T-helper 17 cell (primary cell): ENCODE results near the gene PTPRG. TPM values are rescaled to one million over a fixed set of nuclear protein-coding genes. Genes with fewer than 3 reads are reported as not detected.

Experiments used
- ATAC-seq: fragments of 150-1000 bp; cut with Tn5 transposase; 2 replicates; pipeline ENCODE4 v1.10.0; 2021; ENCODE audit warnings: mild to moderate bottlenecking, moderate library complexity
- DNase-seq, 3 donors: peaks; one replicate each; pipeline versions ENCODE4 v3.0.0 to v3.0.0-alpha.2; 2020 to 2021
- H3K9me3 ChIP-seq: one replicate; pipeline ENCODE4 v1.7.0; 2013; ENCODE audit warnings: low read length, mild to moderate bottlenecking; ENCODE audit not compliant: control insufficient read depth, poor library complexity, severe bottlenecking
- H3K27ac Mint-ChIP-seq: one replicate; pipeline ENCODE4 v1.8.0; 2022; ENCODE audit warnings: mild to moderate bottlenecking, moderate library complexity, mixed read lengths
- H3K27me3 Mint-ChIP-seq: one replicate; pipeline ENCODE4 v1.8.0; 2022; ENCODE audit warnings: mixed read lengths
- H3K36me3 Mint-ChIP-seq: one replicate; pipeline ENCODE4 v1.8.0; 2022; ENCODE audit warnings: low read depth, mixed read lengths
- H3K4me1 Mint-ChIP-seq: one replicate; pipeline ENCODE4 v1.8.0; 2022; ENCODE audit warnings: mild to moderate bottlenecking, mixed read lengths
- H3K4me3 Mint-ChIP-seq: one replicate; pipeline ENCODE4 v1.8.0; 2022; ENCODE audit warnings: mild to moderate bottlenecking, moderate library complexity, mixed read lengths
- total RNA-seq, 4 donors: library from RNA in 2 of 4; stranded (reverse) in 2 of 4; gene quantifications; one replicate each; pipeline ENCODE4 v1.2.3 and lab custom pipeline; 2022 to 2026

PTPRG gene
- total RNA-seq, 2 donors from 2014 or later, result 0.02 TPM; not detected in 1

DNA sequence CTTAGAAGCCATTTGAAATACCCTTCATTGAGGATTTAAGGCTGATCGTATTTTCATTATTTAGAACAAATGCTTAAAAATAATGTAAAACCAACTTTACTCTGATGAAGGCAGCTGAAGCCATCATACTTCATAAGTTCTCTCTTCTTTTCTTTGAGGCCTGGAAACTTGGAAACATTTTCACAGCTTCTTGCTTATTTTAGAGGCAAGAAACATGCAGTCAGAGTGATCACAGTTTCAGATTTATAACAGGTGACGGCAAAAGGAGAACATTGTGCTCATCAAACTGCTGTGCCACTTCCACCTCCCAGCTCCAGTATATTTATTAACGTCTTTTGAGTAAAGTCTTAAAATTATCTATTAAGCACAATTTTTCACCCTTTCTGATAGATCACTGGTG, 376.1 kb downstream of the PTPRG start:
- no peak overlapping the region for H3K4me3 Mint-ChIP-seq

GRCh38 chr3:61938878-61939549, 377.6 kb downstream of the PTPRG start:
- no peaks in the 10 kb centered on the region for H3K9me3 ChIP-seq
- Mint-ChIP-seq H3K27me3 (no peaks in the 10 kb centered on the region), H3K4me1 (no peaks in the 10 kb centered on the region), H3K27ac (no peak overlapping the region), H3K36me3 (no peaks in the 10 kb centered on the region), H3K4me3 (no peak overlapping the region)
- no peak for ATAC-seq
- no peak for DNase-seq

More for the DNA sequence above, 376.1 kb downstream of the PTPRG start:
- Mint-ChIP-seq H3K4me1 (no peaks in the 10 kb centered on the region), H3K27ac (no peak overlapping the region), H3K36me3 (no peaks in the 10 kb centered on the region), H3K27me3 (no peaks in the 10 kb centered on the region)
- DNase-seq, result no peak
- no peak for ATAC-seq
- no peaks in the 10 kb centered on the region for H3K9me3 ChIP-seq

DNA sequence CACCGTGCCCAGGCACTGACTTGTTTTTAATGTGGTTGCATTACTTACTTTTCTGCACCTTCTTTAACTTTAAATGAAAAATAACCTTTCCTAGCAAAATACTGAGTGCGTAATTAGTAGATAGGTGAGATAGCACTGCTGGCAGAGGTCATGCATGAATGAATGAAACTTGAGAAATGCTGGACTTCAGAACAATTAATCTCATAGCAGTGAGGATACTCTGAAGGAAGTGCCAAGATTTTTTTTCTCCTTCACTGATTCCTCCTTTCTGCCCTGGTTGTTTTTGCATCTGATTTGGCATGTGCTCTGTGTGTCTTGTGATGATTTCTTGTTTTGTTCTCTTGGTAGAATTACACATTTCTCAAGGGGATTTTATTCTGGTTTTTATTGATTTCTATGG, 378.9 kb downstream of the PTPRG start:
- ATAC-seq, result no peak
- H3K27ac Mint-ChIP-seq, result no peak overlapping the region
- H3K36me3 Mint-ChIP-seq, result no peaks in the 10 kb centered on the region
- no peak overlapping the region for H3K4me3 Mint-ChIP-seq
- H3K4me1 Mint-ChIP-seq, result no peaks in the 10 kb centered on the region
- DNase-seq, result no peak
- H3K9me3 ChIP-seq, result no peaks in the 10 kb centered on the region
- no peaks in the 10 kb centered on the region for H3K27me3 Mint-ChIP-seq

GRCh38 chr3:61943975-61944374, 382.6 kb downstream of the PTPRG start:
- Mint-ChIP-seq H3K27ac (no peak overlapping the region), H3K27me3 (no peaks in the 10 kb centered on the region), H3K36me3 (no peaks in the 10 kb centered on the region), H3K4me3 (no peak overlapping the region), H3K4me1 (no peaks in the 10 kb centered on the region)
- ATAC-seq (no peak), DNase-seq (no peak)
- H3K9me3 ChIP-seq, result no peaks in the 10 kb centered on the region

DNA sequence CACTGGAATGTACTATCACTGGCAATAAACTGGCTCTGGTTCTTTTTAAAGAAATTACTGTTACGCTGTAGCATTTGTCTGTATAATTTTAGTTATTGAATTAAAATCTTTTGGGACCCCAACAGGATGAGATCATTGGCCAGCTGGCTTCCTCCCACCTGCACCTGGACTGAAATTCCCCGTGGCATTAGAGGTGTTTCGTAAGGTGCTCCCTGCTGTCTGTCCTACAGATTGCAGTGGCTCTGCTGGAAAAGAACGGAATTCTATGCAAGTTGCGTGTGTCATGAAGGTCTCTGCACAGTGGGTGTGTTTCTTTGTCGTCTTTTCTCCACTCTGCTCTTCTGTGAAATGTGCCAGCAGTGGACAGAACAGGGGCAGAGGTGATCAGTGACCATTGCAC, 383.4 kb downstream of the PTPRG start:
- no peak for ATAC-seq
- no peaks in the 10 kb centered on the region for H3K9me3 ChIP-seq
- DNase-seq, result no peak
- no peaks in the 10 kb centered on the region for H3K36me3 Mint-ChIP-seq
- no peak overlapping the region for H3K4me3 Mint-ChIP-seq
- H3K27ac Mint-ChIP-seq, result no peak overlapping the region
- H3K27me3 Mint-ChIP-seq, result no peaks in the 10 kb centered on the region
- H3K4me1 Mint-ChIP-seq, result no peaks in the 10 kb centered on the region

DNA sequence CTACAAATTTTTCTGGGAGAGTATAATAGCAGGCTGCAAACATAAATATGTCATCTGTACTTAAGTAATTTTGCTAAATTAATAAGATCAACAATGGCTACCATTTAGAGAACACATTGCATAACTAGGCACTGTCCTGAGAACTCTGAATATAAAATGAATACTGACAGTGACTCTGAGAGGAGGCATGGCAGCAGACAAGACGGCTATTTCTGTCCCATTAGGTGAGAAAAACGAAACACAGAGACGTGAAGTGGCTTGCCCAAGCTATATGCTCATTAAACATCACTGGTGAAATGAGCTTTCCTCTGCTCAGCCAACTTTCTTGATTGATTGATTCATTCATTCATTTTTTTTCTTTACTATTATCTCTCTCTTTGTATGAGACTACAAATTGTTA, 384.3 kb downstream of the PTPRG start:
- DNase-seq, result no peak
- ATAC-seq, result no peak

DNA sequence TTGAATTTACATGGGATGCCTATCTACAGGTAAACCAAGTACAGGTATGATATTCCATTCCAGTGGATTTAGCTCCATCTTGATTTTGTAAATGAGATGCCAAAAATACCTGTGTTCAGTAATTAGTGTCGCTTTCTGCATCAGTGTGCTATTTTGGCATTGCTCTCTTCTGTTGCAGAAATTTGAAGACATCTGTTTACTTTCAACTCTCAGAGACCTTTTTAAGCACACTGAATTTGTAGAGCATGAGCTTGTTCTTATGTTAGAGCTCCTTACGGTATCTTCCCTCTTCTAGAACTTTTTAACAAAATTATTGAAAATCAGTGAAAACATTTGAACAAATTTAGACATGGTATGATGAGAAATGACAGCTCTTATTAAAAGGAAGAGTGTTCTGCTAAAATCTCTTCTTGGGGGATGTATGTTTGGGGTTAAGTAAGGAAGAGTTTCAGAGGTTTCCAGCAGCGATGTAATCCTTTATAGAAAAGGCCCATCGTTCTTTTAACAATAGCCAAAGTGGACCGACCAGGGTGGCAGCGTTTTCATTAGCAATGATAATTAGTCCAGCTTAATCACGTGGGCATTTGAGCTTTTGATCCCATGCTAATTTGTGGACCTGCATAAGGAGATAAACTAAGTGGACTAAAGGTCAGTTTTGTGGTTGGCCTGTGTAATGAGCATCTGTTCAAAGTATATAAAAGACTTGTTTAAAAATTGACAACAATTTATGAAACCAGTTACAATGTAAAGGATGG, 385.4 kb downstream of the PTPRG start:
- H3K4me1 Mint-ChIP-seq, result no peaks in the 10 kb centered on the region
- DNase-seq (no peak), ATAC-seq (no peak)
- no peak overlapping the region for H3K27ac Mint-ChIP-seq
- no peaks in the 10 kb centered on the region for H3K36me3 Mint-ChIP-seq
- no peak overlapping the region for H3K4me3 Mint-ChIP-seq
- no peaks in the 10 kb centered on the region for H3K9me3 ChIP-seq
- H3K27me3 Mint-ChIP-seq, result no peaks in the 10 kb centered on the region

More for the DNA sequence above, 384.3 kb downstream of the PTPRG start:
- no peaks in the 10 kb centered on the region for H3K4me1 Mint-ChIP-seq
- no peaks in the 10 kb centered on the region for H3K27me3 Mint-ChIP-seq
- no peaks in the 10 kb centered on the region for H3K9me3 ChIP-seq
- H3K36me3 Mint-ChIP-seq, result no peaks in the 10 kb centered on the region
- no peak overlapping the region for H3K27ac Mint-ChIP-seq
- H3K4me3 Mint-ChIP-seq, result no peak overlapping the region

GRCh38 chr3:61947456-61947855, 386.1 kb downstream of the PTPRG start:
- no peak for DNase-seq
- no peak for ATAC-seq
- Mint-ChIP-seq H3K27me3 (no peaks in the 10 kb centered on the region), H3K27ac (no peak overlapping the region), H3K36me3 (no peaks in the 10 kb centered on the region), H3K4me1 (no peaks in the 10 kb centered on the region), H3K4me3 (no peak overlapping the region)
- no peaks in the 10 kb centered on the region for H3K9me3 ChIP-seq

DNA sequence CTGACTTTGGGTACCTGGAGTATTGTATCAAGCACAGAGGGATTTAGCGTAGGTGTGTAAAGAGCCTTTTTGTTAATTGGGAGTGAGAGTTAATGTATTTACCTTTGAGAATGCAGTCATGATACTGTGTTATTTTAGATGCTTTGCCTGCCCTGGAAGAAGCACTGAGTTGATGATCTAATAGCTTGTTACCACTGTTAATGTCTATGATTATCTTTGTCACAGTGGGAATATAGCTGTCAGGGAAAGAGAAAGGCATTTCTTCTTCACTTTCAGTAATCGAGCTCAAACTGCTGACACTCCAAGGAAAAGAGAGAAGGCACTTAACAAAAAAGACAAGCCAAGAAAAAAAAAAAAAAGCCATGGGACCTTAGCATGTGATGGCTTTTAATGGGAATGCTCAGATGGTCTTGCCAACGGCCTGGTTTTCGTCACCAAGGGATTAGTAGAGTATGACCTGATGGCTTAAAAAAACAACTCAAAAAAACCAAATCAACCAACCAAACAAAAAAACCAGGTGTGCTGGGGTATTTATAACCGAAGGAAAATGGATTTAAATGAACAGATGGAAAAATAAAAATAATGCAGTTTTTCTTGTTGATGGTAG, 387.4 kb downstream of the PTPRG start:
- no peak overlapping the region for H3K27ac Mint-ChIP-seq
- no peaks in the 10 kb centered on the region for H3K27me3 Mint-ChIP-seq
- no peak for DNase-seq
- no peak for ATAC-seq
- H3K4me3 Mint-ChIP-seq, result no peak overlapping the region
- no peaks in the 10 kb centered on the region for H3K36me3 Mint-ChIP-seq
- H3K4me1 Mint-ChIP-seq, result no peaks in the 10 kb centered on the region
- H3K9me3 ChIP-seq, result no peaks in the 10 kb centered on the region

DNA sequence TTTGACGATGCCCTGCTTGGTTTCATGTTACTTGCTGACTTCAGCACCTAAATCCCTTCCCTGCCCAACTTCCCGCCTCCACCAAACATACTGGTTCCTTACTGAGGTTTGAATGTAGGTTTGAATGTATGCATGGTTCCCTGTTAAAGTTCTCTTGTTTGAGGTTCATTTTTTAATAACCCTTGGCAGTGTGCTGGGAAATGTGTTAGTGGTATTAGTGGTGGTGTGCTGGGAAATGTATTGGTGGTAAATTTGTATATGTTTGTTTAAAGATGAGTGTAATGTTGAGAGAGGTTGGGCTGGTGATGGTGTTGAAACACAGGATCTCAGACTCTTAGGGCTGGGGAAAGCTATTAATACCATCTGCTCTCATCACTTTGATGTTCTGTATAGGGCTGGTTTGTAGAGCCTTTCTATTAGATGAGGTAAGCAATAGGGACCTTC, 392.7 kb downstream of the PTPRG start:
- Mint-ChIP-seq H3K27me3 (no peaks in the 10 kb centered on the region), H3K36me3 (no peaks in the 10 kb centered on the region), H3K4me1 (no peaks in the 10 kb centered on the region), H3K4me3 (no peak overlapping the region), H3K27ac (no peak overlapping the region)
- no peaks in the 10 kb centered on the region for H3K9me3 ChIP-seq
- DNase-seq, result no peak
- no peak for ATAC-seq

DNA sequence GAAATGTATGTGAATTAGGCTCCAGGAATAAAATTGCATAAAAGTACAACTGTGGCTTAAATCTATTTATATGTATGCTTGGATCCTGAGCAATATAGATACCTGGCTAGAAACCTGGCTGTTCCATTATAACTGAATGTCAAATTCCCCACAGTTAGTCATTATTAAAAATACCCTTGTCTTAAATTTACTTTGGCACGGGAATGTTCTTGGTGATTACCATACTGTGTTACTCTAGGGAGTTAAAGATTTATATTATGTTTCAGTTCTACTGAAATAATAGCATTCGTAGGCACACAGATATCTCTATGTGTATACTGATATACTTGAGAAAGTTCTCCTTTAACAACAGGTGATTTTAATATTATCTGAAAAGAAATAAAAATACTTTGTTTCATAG, 394.1 kb downstream of the PTPRG start:
- H3K4me3 Mint-ChIP-seq, result no peak overlapping the region
- no peak for ATAC-seq

DNA sequence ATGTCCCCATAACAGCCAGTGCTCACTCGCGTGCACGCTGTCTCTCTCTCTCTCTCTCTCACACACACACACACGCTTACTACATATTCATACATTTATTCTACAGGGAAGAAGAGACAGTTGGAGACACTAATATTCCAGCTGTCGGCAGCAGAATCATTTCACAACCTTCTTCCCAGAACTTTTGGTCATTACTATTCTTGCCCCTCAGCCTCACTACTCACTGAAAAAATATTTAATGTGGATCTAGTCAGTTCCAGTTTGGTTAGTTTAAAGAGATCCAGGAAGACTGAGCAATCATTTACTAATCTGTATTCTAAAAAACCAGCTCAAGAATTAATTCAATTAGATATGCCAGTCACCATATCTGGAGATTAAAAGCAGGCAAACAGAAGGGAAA, 394.9 kb downstream of the PTPRG start:
- ATAC-seq (no peak), DNase-seq (no peak)
- H3K27me3 Mint-ChIP-seq, result no peaks in the 10 kb centered on the region
- H3K9me3 ChIP-seq, result no peaks in the 10 kb centered on the region
- no peaks in the 10 kb centered on the region for H3K4me1 Mint-ChIP-seq
- H3K27ac Mint-ChIP-seq, result no peak overlapping the region
- no peaks in the 10 kb centered on the region for H3K36me3 Mint-ChIP-seq
- H3K4me3 Mint-ChIP-seq, result no peak overlapping the region

More for the DNA sequence above, 394.1 kb downstream of the PTPRG start:
- H3K36me3 Mint-ChIP-seq, result no peaks in the 10 kb centered on the region
- no peak overlapping the region for H3K27ac Mint-ChIP-seq
- no peak for DNase-seq
- no peaks in the 10 kb centered on the region for H3K4me1 Mint-ChIP-seq
- no peaks in the 10 kb centered on the region for H3K9me3 ChIP-seq
- no peaks in the 10 kb centered on the region for H3K27me3 Mint-ChIP-seq

- no peak overlapping the region for H3K27ac Mint-ChIP-seq
- no peaks in the 10 kb centered on the region for H3K9me3 ChIP-seq
- ATAC-seq, result no peak
- H3K36me3 Mint-ChIP-seq, result no peaks in the 10 kb centered on the region
- no peak overlapping the region for H3K4me3 Mint-ChIP-seq
- no peaks in the 10 kb centered on the region for H3K27me3 Mint-ChIP-seq
- H3K4me1 Mint-ChIP-seq, result no peaks in the 10 kb centered on the region
- no peak for DNase-seq
These were observed 395.9 kb downstream of the PTPRG start for GRCh38 chr3:61957259-61957658.
